ENCODE results near the gene GALNT12. TPM values are rescaled to one million over a fixed set of nuclear protein-coding genes. Genes with fewer than 3 reads are reported as not detected.

GALNT12 gene
- total RNA-seq, 1 donor from 2014 or later, result 1.2 TPM

DNA sequence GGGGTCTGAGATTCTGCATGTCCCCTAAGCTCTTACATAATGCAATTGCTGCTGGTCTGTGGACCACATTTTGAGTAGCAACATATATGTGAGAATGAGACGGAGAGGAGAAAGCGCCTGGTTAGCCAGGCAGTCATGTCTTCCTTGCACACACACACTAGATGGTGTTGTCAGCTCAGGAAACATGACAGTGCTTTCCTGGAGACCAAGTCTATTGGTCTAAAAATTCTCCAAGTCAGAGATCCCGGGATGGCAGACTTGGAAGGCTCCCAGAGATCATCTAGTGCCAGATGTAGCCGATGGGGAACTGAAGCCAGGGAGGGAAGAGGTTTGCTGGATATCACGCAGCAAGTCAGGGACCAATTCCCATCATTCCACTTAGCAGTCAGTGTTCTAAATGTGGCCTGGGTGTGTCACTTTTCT is 53.4 kb downstream of the GALNT12 start:
- peak; percentile 8 for DNase-seq (ENCODE audit: low read depth, low spot score)

DNA sequence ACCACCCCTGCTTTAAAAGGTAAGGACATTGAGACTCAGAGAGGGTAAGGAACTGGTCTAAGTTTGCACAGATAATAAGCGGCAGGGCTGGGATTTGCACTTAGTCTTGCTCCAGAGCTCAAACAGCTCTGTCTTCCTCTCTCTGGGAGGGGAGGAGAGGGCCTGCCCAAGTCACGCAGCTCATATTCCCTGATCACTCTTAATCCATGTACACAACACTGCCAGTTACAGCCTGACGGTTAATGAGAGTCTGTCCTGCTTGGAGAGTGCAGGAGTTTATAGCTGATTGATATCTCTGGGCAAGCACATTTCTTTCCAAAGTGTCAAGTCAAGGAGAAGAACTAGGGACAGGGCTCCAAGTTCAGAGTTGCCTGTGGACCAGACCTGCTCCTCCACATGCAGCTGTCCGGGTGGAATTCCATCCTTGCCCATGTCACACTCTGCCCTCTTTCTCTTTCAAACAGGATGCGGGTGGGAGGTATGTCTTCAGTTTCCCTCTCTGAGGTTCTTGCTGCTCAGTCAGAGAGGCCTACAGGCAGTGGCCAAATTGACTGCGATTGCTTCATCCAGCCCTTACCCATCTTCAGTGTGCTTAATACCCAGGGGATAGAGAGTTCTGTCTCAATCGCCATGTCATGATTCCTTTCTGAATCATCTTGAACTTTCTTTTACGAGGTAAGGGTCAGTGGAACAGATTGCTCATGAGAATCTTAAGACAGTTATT is 54.5 kb downstream of the GALNT12 start:
- DNase-seq (ENCODE audit: low read depth, low spot score), result no peak

DNA sequence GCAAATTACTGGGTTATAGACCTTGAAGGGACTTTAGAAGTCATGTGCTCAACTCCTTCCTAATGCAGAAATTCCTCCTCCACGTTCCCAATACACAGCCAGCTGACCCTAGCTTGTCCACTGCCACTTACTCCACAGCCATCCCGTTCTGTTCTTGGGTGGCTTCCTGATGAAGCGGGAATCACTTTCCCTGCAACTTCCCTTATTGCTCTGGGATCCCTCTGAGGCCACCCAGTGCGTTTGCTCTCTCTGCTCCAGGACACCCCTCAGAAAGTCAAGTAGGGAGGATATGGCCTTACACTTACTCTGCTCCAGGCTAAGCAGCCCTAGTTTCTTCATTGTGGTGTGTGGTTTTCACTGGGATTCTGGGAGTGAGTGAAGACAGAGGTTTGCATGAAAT is 55.5 kb downstream of the GALNT12 start:
- DNase-seq (ENCODE audit: low read depth, low spot score), result no peak

DNA sequence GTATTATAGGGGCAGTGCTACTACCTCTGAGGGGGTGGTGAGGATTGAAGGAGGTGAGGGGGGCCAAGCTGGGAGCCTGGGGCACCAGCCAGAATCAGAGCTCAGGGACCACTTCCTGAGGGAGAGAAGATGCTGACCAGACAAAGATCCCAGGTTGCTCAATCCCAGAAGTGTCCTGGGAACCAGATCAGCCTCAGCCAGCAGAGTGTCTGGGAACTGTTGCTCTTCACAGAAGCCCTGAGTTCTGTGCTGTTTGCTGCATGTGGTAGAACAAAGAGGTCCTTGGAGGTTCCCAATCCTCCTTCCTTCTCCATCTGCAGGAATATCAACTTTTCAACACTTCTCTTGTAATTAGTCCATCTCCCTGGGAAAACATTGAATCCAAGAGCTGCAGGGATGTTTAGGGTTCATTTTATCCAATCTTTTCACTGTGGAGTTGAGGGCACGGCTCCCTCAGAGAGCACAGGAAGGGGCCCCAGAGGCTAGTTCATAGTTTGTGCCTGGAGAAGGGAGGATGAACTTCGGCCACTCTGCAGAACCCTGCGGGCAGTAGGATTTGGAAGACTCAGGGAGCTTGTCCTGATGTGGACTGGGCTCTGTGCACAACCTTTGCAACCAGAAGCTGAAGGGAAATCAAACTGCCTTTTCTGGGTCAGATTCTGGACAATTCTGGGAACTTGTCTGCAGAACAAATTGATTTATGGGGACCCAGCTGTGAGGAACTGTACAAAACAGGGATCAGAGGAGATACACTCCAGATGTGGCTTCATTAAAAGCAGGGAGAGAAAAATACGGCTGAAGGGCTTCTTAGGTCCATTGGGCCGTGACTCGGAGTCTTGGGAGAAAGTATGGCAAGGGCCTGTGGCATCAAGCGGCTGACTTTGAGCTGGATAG is 57.1 kb downstream of the GALNT12 start:
- DNase-seq (ENCODE audit: low read depth, low spot score), result no peak

DNA sequence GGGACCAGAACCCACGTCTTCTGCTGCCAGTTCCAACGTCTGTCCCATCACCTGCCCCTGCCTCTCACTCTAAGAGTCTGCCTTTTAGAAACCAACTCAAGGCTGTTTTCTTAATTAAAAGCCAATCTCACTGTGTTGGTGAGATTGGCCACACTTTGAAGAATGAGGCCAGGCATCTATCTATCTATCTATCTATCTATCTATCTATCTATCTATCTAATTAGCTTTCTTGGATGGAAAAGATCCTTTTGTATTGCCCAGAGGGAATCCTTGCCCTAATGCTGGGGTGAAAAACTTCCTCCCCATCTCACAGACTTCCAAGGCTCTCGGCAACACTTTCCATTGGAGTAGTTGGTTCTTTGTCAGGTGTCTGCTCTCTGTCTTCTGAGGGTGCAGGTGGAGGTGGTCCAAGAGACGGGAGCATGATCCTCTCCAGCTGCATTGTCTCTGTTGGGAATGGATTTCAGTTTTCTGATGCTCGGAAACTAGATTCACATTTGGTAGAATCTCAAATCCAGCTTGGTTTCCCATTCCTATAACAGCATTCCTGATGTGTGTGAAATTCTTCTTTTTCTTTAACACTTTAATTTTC is 57.9 kb downstream of the GALNT12 start:
- DNase-seq (ENCODE audit: low read depth, low spot score), result no peak

DNA sequence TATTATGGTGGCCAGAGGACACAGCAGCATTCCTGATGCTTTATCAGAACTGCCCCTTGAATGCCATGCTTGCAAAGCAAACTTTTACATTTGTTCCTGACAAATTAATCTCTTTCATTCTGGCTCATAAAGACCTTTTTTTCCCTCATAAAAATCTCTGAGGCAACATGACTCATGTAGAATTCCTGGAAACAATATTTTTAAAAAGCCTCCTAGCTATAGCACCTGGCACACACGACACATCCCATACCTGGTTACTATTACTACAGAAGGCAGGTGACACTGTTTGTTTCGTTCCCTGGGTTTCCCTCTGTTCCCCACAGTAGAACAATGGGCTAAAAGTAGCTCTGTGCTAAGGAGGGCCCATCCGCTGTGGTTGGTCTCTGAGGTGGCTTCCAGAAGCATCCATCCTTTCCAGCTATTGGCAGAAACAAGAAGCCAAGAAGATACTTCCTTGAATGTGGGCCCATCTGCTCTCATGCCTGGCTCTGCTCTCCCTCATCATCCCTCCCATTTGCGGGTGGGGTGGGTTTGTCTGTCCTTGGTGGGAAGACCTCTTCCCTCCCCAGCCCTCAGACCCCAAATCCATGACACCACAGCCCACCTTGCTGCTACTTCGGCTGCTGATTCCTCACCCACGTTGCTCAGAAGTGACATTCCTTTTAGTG is 59.1 kb downstream of the GALNT12 start:
- DNase-seq (ENCODE audit: low read depth, low spot score), result no peak

DNA sequence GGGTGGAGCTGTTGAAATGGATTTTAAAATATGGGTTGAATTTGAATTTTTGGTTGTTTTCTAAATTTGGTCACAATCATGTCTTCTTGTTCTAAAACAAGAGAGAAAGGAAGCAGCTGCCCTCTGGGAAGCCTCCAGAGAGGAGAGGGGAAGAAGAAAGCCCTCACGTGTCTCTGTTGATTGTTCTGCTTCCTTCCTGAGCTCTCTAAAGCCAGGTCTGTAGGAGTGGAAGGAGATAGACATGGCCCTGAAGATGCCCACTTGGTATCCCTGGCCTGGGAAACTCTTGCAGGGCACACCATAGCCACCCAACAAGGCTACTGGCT is 59.6 kb downstream of the GALNT12 start:
- no peak for DNase-seq (ENCODE audit: low read depth, low spot score)

DNA sequence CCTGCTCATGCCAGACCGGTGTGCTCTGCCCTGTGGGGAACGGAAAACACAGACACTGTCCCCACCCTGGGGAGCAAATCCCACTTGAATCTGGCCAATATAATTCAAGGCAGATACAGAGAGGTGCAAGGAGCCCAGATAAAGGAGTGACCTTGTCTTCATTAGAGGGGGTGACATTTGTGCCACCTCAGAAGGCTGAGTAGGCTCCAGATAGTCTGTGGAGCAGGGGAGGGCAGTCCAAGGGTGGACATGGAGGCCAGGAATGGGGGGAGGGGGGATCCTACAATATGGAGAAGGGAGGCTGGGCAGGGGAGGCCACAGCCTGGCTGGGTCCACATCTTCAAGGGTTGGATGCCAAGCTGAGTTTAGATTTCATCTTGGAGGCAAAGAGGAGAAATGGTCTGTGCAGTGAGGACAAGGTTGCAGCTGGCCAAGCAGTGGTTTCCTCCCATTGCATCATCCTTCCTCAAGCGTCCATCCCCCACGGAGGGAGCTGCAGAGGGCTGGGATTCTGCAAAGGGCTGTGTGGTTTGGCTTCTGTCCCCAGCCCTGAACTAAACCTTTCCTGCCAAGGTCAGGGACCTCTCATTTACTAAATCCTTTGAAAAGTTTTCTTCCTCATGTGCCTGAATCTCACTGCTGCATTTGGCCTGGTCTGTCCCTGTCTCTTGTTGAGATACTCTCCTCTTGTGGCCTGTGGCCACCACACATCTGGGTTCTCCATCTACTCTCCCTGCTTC is 60.1 kb downstream of the GALNT12 start:
- no peak for DNase-seq (ENCODE audit: low read depth, low spot score)

DNA sequence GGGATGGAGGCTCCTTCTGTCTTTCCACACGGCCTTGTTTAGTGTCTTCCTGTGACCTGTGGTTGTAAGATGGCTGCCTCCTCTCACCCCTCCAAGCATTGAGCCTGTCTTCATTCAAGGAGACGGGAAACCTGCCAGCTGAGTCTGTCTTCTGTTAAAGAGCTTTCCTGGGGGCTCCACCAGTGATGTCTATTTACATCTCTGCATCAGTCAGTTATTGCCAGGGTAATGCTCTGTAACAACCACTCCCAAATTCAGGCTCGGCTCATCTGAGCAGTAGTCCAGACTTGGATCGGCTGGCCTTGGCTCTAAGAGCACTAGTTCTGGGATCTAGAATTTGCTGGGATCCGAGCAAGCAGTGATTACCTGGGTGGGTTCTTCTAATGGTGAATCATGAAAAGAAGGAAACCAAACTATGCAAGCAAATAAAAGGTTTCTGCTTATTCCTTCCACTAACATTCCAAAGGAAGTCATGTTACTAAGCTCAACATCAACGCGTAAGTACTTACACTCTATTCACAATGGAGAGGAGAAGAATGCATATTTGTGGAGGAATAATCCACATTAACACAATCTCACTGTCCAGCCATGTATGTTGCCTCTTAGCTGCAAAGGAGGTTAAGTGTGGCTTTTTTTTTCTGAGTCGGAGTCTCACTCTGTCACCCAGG is 61.7 kb downstream of the GALNT12 start:
- DNase-seq (ENCODE audit: low read depth, low spot score), result no peak

DNA sequence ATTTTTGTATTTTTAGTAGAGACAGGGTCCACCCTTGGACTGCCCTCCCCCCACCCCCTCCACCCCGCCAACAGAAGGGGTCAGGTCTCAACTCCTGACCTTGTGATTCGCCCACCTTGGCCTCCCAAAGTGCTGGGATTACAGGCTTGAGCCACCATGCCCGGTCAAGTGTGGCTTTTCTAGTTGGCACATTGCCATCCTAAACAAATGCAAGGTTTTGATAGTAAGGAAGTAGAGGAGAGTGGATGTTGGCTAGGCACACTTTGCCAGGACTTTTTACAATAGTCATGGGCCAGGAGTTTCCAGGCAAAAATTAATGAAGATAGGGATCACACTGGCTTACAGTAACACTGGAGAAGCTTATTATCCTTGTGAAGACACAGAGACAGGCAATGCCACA is 62.4 kb downstream of the GALNT12 start:
- DNase-seq (ENCODE audit: low read depth, low spot score), result no peak

DNA sequence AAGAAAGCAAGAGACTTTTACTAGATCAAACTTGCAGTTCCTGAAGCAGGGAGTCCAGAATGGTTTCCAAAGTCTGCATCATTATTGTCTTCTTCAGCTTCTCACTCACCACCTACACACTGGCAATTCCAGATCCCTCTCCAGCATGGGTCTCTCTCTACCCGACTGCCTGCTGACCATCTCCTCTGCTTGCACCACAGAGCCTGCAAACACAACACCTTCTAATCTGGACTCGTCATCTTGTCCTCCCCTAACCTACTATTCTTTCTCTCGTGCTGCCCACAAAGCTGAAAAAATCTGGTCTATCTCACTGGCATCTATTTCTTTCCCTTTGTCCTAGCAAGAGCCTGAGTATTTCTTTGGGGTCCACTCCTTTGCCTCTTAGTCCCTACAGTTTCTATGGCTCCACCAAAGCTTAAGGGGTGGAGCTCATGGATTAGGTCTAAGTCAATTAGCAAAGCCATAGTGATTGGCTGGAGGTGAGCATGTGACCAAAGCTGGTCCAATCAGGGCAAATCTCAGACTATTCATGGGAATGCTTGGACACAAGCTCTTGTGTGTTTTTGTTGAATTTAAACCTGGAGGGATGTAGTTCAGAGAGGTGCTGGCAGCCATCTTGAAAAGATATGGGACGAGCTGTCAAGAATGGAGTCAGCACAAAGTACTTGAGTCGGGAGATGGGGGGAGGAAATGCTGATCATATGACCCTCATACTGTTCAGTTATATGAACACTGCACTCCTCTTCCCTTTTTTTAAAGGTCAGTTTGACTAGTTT is 63.5 kb downstream of the GALNT12 start:
- no peak for DNase-seq (ENCODE audit: low read depth, low spot score)

DNA sequence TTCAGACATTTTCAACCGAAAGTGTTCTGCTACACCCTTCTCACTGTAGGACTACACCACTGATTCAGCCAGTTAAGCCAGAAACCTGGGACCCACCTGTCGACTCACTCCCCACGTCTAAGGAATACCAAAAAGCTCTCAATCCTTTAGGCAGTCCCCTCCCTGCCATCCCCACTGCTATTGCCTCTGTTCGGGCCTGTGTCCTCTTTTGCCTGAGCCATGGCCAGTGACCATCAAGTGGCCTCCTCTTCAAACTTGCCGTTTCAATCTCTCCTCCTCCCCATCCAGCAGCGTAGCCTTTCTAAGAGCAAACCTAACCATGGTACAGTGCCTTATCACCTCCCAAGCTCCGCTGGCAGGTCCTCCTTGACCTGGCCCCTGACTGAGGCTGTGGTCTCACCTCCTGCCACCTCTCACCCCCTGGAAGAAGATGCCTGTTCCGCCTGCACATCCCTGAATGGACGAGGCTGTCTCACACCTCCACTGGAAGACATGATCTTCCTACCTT is 64.1 kb downstream of the GALNT12 start:
- no peak for DNase-seq (ENCODE audit: low read depth, low spot score)

DNA sequence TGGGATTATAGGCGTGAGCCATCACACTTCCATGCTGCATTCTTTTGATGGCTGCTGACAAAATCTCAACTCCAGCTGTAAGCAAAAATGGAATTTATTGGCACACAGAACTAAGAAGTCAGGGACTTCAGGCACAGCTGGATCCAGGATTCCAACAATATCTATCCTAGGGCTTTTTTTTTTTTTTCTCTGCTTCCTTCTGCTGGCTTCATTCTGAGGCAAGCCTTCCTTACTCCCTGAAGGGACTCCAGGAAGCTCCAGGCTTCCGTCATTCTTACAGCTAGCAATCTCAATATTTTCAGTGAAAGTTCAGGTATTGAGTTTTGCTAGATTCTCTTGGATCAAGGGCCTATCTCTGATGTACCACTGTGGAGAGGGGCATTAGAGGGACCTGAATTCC is 66.1 kb downstream of the GALNT12 start:
- no peak for DNase-seq (ENCODE audit: low read depth, low spot score)

DNA sequence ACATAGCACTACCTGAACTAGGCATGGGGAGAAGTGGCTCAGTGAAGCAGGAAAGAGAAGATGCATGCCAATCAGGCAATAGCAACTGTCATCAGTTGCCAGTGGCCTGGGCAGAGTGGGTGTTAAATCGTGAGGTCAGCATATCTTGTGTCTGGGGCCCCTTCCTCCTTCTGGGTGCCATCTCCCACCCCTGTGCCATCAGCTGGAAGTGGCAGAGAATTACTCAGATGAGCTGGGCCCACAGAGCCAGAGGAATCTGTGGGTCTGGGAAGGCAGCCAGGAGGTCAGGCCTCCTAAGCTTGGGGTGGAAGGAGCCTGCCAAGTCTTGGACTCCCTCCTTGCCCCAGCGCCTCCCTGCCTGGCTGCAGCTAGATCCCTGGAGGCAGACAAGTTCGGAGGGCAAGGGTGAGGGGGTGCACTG is 66.5 kb downstream of the GALNT12 start:
- DNase-seq (ENCODE audit: low read depth, low spot score), result no peak

DNA sequence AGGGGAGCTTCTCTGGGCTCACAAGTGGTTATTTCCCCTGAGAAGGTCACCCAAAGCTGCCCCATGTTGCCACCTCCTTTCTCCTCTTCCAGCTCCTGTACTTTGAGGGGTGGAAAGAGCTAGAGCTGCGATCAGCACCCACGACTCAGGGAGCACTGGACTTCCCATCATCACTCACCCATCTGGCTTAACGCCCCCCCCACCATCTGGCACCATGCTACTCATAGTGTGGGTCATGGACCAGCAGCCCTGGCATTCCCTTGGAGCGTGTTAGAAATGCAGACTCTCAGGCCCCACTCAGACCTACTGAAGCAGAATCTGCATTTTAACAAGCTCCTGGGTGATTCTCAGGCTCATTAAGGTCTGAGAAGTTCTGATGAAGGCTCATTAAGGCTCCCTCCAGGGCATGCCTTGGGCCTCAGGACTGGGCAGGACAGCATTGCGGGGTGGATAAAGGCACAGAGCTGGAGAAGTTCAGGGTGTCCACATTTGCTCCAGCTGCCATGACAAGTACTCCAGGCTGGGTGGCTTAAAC is 67.3 kb downstream of the GALNT12 start:
- no peak for DNase-seq (ENCODE audit: low read depth, low spot score)

DNA sequence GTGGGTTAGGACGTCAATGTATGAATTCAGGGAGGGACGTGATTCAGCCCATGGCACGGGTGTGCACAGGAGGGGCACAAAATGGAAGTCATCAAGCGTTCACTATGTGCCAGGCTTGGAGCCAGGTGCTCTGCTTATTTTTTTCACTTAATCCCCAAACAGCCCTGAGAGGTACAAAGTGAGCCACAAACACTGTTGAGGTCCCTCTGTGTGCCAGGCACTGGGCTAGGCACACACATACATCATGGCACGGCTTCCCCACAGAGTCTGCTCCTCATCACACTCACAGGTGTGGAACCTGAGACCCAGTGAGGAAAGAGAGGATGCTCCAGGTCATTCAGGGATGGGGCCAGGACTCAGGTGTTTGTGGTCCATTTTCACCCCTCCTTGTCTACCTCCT is 68.1 kb downstream of the GALNT12 start:
- DNase-seq (ENCODE audit: low read depth, low spot score), result no peak

DNA sequence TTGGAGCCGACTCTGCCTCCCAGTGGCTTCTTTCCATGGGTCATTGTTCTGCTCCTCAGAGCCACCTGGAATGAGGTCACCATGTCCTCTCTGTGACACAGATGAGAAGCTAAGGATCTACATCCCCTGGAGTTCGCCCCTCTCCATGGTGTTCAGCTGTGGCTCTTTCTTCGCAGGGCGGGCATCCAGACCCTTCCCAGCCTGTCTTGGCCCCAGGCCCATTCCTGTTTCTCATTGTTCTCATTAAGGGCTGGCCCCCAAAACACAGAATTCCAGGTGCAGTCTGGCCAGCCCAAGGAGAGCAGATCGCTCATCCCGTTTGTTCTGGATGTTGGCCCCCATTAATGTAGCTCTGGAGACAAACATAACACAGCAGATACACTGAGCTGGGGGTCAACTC is 69.8 kb downstream of the GALNT12 start:
- no peak for DNase-seq (ENCODE audit: low read depth, low spot score)

DNA sequence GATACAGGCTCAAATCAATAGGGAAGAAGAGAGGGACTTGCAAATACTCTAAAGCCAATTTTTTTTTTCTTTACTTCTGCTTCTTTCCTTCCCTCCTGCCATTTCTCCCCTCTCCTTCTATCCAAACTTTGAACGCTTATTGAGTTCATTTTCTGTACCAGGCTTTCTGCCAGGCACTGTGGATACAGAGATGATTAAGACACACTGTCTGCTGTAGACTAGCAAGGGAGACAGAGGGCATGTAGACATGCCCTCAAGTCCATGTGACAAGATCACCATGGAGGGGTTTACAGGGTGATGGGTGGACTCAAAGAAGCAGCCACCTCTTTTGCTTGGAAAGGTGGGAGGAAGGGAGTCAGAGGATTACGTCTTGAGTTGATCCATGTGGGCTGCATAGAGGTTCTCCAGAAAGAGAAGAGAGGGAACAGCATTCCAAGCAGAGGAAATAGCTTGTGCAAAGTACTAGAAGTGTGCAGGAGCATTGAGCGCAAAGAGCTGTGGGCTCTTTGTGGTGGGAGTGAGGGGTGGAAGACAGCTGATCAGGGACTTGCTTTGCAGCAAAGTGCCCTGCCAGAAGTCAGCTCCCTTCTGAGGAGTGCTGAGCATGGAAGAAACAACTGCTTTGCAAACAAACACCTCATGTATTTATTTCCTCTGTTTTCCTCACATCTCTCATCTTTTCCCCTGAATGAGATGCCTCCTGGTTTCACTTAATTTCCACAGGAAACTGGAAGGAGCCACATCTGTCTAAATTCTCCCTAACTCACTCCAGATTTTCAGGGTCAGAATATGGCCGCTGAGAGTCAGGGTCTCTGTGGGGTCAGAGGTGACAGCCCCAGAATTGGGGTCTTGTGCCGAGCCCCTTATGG is 71.9 kb downstream of the GALNT12 start:
- DNase-seq (ENCODE audit: low read depth, low spot score), result no peak

DNA sequence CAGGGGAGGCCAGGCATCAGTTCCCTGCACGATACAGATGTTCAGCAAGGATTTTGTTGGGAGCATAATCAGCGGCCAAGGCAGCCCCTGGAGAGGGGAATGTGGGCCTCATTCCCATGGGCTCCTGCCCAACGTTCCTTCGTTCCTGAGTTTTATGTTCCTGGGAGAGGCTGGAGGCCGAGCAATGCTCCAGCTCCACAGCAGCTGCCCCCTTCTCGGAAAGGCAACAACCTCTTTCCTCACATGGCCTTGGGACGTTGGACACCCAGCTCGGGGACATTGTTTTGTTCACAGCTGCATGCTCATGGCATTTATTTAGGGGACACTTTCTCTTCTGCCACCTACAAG is 72.5 kb downstream of the GALNT12 start:
- DNase-seq (ENCODE audit: low read depth, low spot score), result no peak
